RWPE2 (cell line): ENCODE results near the gene RELN.

ENCODE experiments used
- ATAC-seq: fragments of 200-7000 bp; cut with Tn5 transposase; 3 replicates; pipeline ENCODE4 v1.9.1; 2021; ENCODE audit warnings: low read depth
- DNase-seq: peaks from one replicate; pipeline ENCODE4 v3.0.0-alpha.2; 2020; ENCODE audit warnings: low spot score
- H3K27ac ChIP-seq: fragments of 450-650 bp; 2 replicates; pipeline ENCODE4 v1.5.1; 2017; ENCODE audit warnings: mild to moderate bottlenecking; ENCODE audit not compliant: poor library complexity, severe bottlenecking
- H3K27me3 ChIP-seq: fragments of 250-450 bp; sonication (Bioruptor Pico); 2 replicates; pipeline ENCODE4 v1.5.1; 2021; ENCODE audit warnings: mild to moderate bottlenecking, moderate library complexity; ENCODE audit not compliant: insufficient read depth, poor library complexity, severe bottlenecking
- H3K36me3 ChIP-seq: fragments of 250-450 bp; sonication (Bioruptor Pico); 2 replicates; pipeline ENCODE4 v1.5.1; 2020; ENCODE audit warnings: low read depth, mild to moderate bottlenecking, moderate library complexity
- H3K4me1 ChIP-seq: fragments of 250-450 bp; sonication (Bioruptor Pico); 2 replicates; pipeline ENCODE4 v1.5.1; 2021; ENCODE audit warnings: mild to moderate bottlenecking, moderate library complexity; ENCODE audit not compliant: insufficient read depth, poor library complexity, severe bottlenecking
- H3K4me3 ChIP-seq: fragments of 250-450 bp; sonication (Bioruptor Pico); 2 replicates; pipeline ENCODE4 v1.5.1; 2021; ENCODE audit warnings: mild to moderate bottlenecking, moderate library complexity; ENCODE audit not compliant: severe bottlenecking
- H3K9me3 ChIP-seq: fragments of 250-450 bp; sonication (Bioruptor Pico); 2 replicates; pipeline ENCODE4 v1.5.1; 2021; ENCODE audit warnings: mild to moderate bottlenecking, moderate library complexity; ENCODE audit not compliant: severe bottlenecking
- TF ChIP-seq, protein P1 (sequence below): fragments of 450-650 bp; IDR thresholded peaks from one replicate; pipeline ENCODE4 v1.5.1; 2017; ENCODE audit warnings: mild to moderate bottlenecking, moderate library complexity; ENCODE audit not compliant: poor library complexity, severe bottlenecking

RELN gene

GRCh38 chr7:103940382-103941268 lies 48.8 kb downstream of the RELN start:
- H3K4me3 ChIP-seq: no peak overlapping the region
- H3K27me3 ChIP-seq: no peaks in the 10 kb centered on the region
- TF ChIP-seq, protein P1, sequence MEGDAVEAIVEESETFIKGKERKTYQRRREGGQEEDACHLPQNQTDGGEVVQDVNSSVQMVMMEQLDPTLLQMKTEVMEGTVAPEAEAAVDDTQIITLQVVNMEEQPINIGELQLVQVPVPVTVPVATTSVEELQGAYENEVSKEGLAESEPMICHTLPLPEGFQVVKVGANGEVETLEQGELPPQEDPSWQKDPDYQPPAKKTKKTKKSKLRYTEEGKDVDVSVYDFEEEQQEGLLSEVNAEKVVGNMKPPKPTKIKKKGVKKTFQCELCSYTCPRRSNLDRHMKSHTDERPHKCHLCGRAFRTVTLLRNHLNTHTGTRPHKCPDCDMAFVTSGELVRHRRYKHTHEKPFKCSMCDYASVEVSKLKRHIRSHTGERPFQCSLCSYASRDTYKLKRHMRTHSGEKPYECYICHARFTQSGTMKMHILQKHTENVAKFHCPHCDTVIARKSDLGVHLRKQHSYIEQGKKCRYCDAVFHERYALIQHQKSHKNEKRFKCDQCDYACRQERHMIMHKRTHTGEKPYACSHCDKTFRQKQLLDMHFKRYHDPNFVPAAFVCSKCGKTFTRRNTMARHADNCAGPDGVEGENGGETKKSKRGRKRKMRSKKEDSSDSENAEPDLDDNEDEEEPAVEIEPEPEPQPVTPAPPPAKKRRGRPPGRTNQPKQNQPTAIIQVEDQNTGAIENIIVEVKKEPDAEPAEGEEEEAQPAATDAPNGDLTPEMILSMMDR: no peak
- H3K27ac ChIP-seq: no peak overlapping the region
- H3K36me3 ChIP-seq: no peaks in the 10 kb centered on the region
- ATAC-seq: no peak
- H3K9me3 ChIP-seq: no peaks in the 10 kb centered on the region
- no peak for DNase-seq
- no peaks in the 10 kb centered on the region for H3K4me1 ChIP-seq

- Histone ChIP-seq H3K4me1 (no peaks in the 10 kb centered on the region), H3K36me3 (no peaks in the 10 kb centered on the region), H3K9me3 (no peaks in the 10 kb centered on the region), H3K27ac (no peak overlapping the region), H3K4me3 (no peak overlapping the region), H3K27me3 (no peaks in the 10 kb centered on the region)
- TF ChIP-seq, protein P1: no peak
- DNase-seq (no peak), ATAC-seq (no peak)
These were observed 51.8 kb downstream of the RELN start for GRCh38 chr7:103937680-103938079.

DNA sequence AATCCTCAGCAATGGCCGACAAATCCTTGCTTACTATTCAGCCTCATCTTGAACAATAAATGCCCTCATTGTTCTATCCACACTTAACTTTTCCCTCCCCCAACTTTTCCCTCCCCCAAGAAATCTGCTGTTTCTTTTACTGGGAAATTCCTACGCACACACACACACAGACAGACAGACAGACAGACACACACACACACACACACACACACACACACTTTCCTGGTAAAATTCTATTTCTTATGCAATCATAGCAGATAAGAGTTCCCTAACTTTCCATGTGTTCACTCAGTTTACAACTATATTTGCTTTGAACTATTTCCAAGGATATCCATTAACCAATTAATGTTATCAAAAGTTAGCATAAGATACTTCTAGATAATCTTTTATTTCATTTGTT lies 52.9 kb downstream of the RELN start:
- Histone ChIP-seq H3K27me3 (no peaks in the 10 kb centered on the region), H3K27ac (no peak overlapping the region), H3K4me1 (no peaks in the 10 kb centered on the region), H3K4me3 (no peak overlapping the region), H3K36me3 (no peaks in the 10 kb centered on the region), H3K9me3 (no peaks in the 10 kb centered on the region)
- DNase-seq: no peak
- no peak for ATAC-seq
- TF ChIP-seq, protein P1: no peak

GRCh38 chr7:103934508-103934907 lies 55.0 kb downstream of the RELN start:
- no peaks in the 10 kb centered on the region for H3K36me3 ChIP-seq
- no peak for DNase-seq
- H3K27ac ChIP-seq: no peak overlapping the region
- H3K9me3 ChIP-seq: no peaks in the 10 kb centered on the region
- H3K4me3 ChIP-seq: no peak overlapping the region
- no peaks in the 10 kb centered on the region for H3K4me1 ChIP-seq
- no peaks in the 10 kb centered on the region for H3K27me3 ChIP-seq
- no peak for ATAC-seq
- TF ChIP-seq, protein P1: no peak

DNA sequence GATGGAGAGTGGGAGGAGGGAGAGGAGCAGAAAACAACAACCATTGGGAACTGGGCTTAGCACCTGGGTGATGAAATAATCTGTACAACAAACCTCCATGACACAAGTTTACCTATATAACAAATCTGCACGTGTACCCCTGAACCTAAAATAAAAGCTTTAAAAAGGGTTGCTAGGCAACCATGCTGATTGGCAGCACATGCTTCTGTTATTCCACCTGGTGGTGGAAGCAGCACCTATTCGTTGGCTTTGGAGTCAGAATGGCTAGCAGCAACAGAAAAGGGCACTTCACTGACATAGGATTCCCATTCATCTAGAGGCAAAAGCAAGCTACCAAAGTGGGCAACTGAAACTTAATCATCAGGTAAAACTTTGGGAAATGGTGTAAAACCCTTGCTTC lies 57.1 kb downstream of the RELN start:
- H3K27me3 ChIP-seq: no peaks in the 10 kb centered on the region
- no peak for DNase-seq
- no peak for ATAC-seq

More for the DNA sequence above, 57.1 kb downstream of the RELN start:
- no peaks in the 10 kb centered on the region for H3K4me1 ChIP-seq
- TF ChIP-seq, protein P1: no peak
- H3K9me3 ChIP-seq: no peaks in the 10 kb centered on the region
- no peaks in the 10 kb centered on the region for H3K36me3 ChIP-seq
- no peak overlapping the region for H3K4me3 ChIP-seq
- no peak overlapping the region for H3K27ac ChIP-seq
